Stimulated activated naive CD8-positive, alpha-beta T cell treated with anti-CD3 and anti-CD28 coated beads, Interleukin-15, Interleukin-2, amounts not matched to agents 100 ng/mL and 50 ng/mL, for 24 hours (primary cell): ENCODE data around the gene CAPN9.

Source experiments
- H3K27ac Mint-ChIP-seq: one replicate; pipeline ENCODE4 v1.8.0; 2021; ENCODE audit warnings: mild to moderate bottlenecking, mixed read lengths
- H3K27me3 Mint-ChIP-seq: one replicate; pipeline ENCODE4 v1.8.0; 2021; ENCODE audit warnings: mixed read lengths
- H3K36me3 Mint-ChIP-seq: one replicate; pipeline ENCODE4 v1.8.0; 2021; ENCODE audit warnings: low read depth, mixed read lengths
- H3K4me1 Mint-ChIP-seq: one replicate; pipeline ENCODE4 v1.8.0; 2021; ENCODE audit warnings: low read depth, mixed read lengths
- H3K4me3 Mint-ChIP-seq: one replicate; pipeline ENCODE4 v1.8.0; 2021; ENCODE audit warnings: mild to moderate bottlenecking, mixed read lengths
- H3K9me3 Mint-ChIP-seq: one replicate; pipeline ENCODE4 v1.8.0; 2021; ENCODE audit warnings: mixed read lengths

The CAPN9 gene

GRCh38 chr1:230725256-230726012, 21.8 kb upstream of the CAPN9 start:
- Mint-ChIP-seq H3K27me3 (peaks cover 11% of the 10 kb centered on the region), H3K27ac (no peak overlapping the region), H3K9me3 (no peaks in the 10 kb centered on the region), H3K4me3 (no peak overlapping the region), H3K4me1 (no peaks in the 10 kb centered on the region), H3K36me3 (peaks cover 4% of the 10 kb centered on the region)

- Mint-ChIP-seq H3K27ac (no peak overlapping the region), H3K27me3 (peaks cover 4% of the 10 kb centered on the region), H3K4me1 (no peaks in the 10 kb centered on the region), H3K4me3 (no peak overlapping the region), H3K36me3 (no peaks in the 10 kb centered on the region), H3K9me3 (no peaks in the 10 kb centered on the region)
These were observed 18.3 kb upstream of the CAPN9 start for GRCh38 chr1:230728710-230729392.

- Mint-ChIP-seq H3K4me3 (no peak overlapping the region), H3K9me3 (no peaks in the 10 kb centered on the region), H3K36me3 (no peaks in the 10 kb centered on the region), H3K4me1 (no peaks in the 10 kb centered on the region), H3K27me3 (peaks cover 12% of the 10 kb centered on the region), H3K27ac (no peak overlapping the region)
These were observed 16.2 kb upstream of the CAPN9 start for GRCh38 chr1:230730977-230731376.

GRCh38 chr1:230735447-230735846, 11.7 kb upstream of the CAPN9 start:
- peaks cover 3% of the 10 kb centered on the region for H3K9me3 Mint-ChIP-seq
- H3K4me1 Mint-ChIP-seq, result no peaks in the 10 kb centered on the region
- H3K36me3 Mint-ChIP-seq, result no peaks in the 10 kb centered on the region
- no peak overlapping the region for H3K4me3 Mint-ChIP-seq
- H3K27ac Mint-ChIP-seq, result no peak overlapping the region
- peaks cover 25% of the 10 kb centered on the region for H3K27me3 Mint-ChIP-seq

- Mint-ChIP-seq H3K4me1 (no peaks in the 10 kb centered on the region), H3K9me3 (peaks cover 3% of the 10 kb centered on the region), H3K36me3 (no peaks in the 10 kb centered on the region), H3K27me3 (peaks cover 31% of the 10 kb centered on the region), H3K27ac (no peak overlapping the region), H3K4me3 (no peak overlapping the region)
These were observed 9.4 kb upstream of the CAPN9 start for GRCh38 chr1:230737622-230738262.

- no peaks in the 10 kb centered on the region for H3K36me3 Mint-ChIP-seq
- H3K27me3 Mint-ChIP-seq, result peaks cover 26% of the 10 kb centered on the region
- H3K4me3 Mint-ChIP-seq, result no peak overlapping the region
- H3K4me1 Mint-ChIP-seq, result no peaks in the 10 kb centered on the region
- H3K9me3 Mint-ChIP-seq, result peaks cover 3% of the 10 kb centered on the region
- H3K27ac Mint-ChIP-seq, result no peak overlapping the region
These were observed 7.5 kb upstream of the CAPN9 start for GRCh38 chr1:230739564-230740290.

- Mint-ChIP-seq H3K36me3 (no peaks in the 10 kb centered on the region), H3K27me3 (peaks cover 12% of the 10 kb centered on the region), H3K9me3 (no peaks in the 10 kb centered on the region)
These were observed 3.3 kb upstream of the CAPN9 start for GRCh38 chr1:230743899-230744298.

GRCh38 chr1:230744382-230744781, 2.8 kb upstream of the CAPN9 start:
- peaks cover 11% of the 10 kb centered on the region for H3K27me3 Mint-ChIP-seq
- H3K4me3 Mint-ChIP-seq, result no peak overlapping the region
- no peaks in the 10 kb centered on the region for H3K9me3 Mint-ChIP-seq
- H3K4me1 Mint-ChIP-seq, result no peaks in the 10 kb centered on the region
- H3K27ac Mint-ChIP-seq, result no peak overlapping the region
- H3K36me3 Mint-ChIP-seq, result no peaks in the 10 kb centered on the region

More at GRCh38 chr1:230743899-230744298, 3.3 kb upstream of the CAPN9 start:
- H3K4me1 Mint-ChIP-seq, result no peaks in the 10 kb centered on the region
- no peak overlapping the region for H3K27ac Mint-ChIP-seq
- H3K4me3 Mint-ChIP-seq, result no peak overlapping the region

GRCh38 chr1:230745071-230745470, 2.1 kb upstream of the CAPN9 start:
- no peak overlapping the region for H3K27ac Mint-ChIP-seq
- peaks cover 6% of the 10 kb centered on the region for H3K27me3 Mint-ChIP-seq
- no peaks in the 10 kb centered on the region for H3K9me3 Mint-ChIP-seq
- H3K36me3 Mint-ChIP-seq, result no peaks in the 10 kb centered on the region
- H3K4me1 Mint-ChIP-seq, result no peaks in the 10 kb centered on the region
- no peak overlapping the region for H3K4me3 Mint-ChIP-seq

GRCh38 chr1:230746617-230747016, 571 bp upstream of the CAPN9 start:
- no peak overlapping the region for H3K4me3 Mint-ChIP-seq

GRCh38 chr1:230747890-230748800, 957 bp downstream of the CAPN9 start:
- no peaks in the 10 kb centered on the region for H3K9me3 Mint-ChIP-seq
- no peaks in the 10 kb centered on the region for H3K4me1 Mint-ChIP-seq
- no peaks in the 10 kb centered on the region for H3K27me3 Mint-ChIP-seq
- H3K27ac Mint-ChIP-seq, result no peak overlapping the region
- H3K4me3 Mint-ChIP-seq, result no peak overlapping the region
- no peaks in the 10 kb centered on the region for H3K36me3 Mint-ChIP-seq

More at GRCh38 chr1:230746617-230747016, 571 bp upstream of the CAPN9 start:
- Mint-ChIP-seq H3K9me3 (no peaks in the 10 kb centered on the region), H3K36me3 (no peaks in the 10 kb centered on the region), H3K27ac (no peak overlapping the region), H3K4me1 (no peaks in the 10 kb centered on the region), H3K27me3 (no peaks in the 10 kb centered on the region)

GRCh38 chr1:230749150-230749549, 2.0 kb downstream of the CAPN9 start:
- Mint-ChIP-seq H3K9me3 (no peaks in the 10 kb centered on the region), H3K27me3 (no peaks in the 10 kb centered on the region), H3K4me3 (no peak overlapping the region), H3K36me3 (no peaks in the 10 kb centered on the region), H3K27ac (no peak overlapping the region), H3K4me1 (no peaks in the 10 kb centered on the region)

- H3K36me3 Mint-ChIP-seq, result no peaks in the 10 kb centered on the region
- H3K4me1 Mint-ChIP-seq, result no peaks in the 10 kb centered on the region
- H3K27ac Mint-ChIP-seq, result no peak overlapping the region
- no peaks in the 10 kb centered on the region for H3K27me3 Mint-ChIP-seq
- H3K4me3 Mint-ChIP-seq, result no peak overlapping the region
- H3K9me3 Mint-ChIP-seq, result no peaks in the 10 kb centered on the region
These were observed 2.4 kb downstream of the CAPN9 start for GRCh38 chr1:230749635-230750034.

- H3K4me3 Mint-ChIP-seq, result no peak overlapping the region
- H3K9me3 Mint-ChIP-seq, result no peaks in the 10 kb centered on the region
- H3K36me3 Mint-ChIP-seq, result no peaks in the 10 kb centered on the region
These were observed 3.4 kb downstream of the CAPN9 start for GRCh38 chr1:230750576-230750975.

More at GRCh38 chr1:230750576-230750975, 3.4 kb downstream of the CAPN9 start:
- no peak overlapping the region for H3K27ac Mint-ChIP-seq
- no peaks in the 10 kb centered on the region for H3K27me3 Mint-ChIP-seq
- H3K4me1 Mint-ChIP-seq, result no peaks in the 10 kb centered on the region
